HepG2 (cell line): ENCODE data around the gene CD19. TPM values are rescaled to one million over a fixed set of nuclear protein-coding genes. Genes with fewer than 3 reads are reported as not detected.

Experiments used
- CCDC6 ChIP-seq: sonication (generic); formaldehyde crosslinking; IDR thresholded peaks from 2 replicates; pipeline ENCODE4 v1.8.1; 2022; ENCODE audit warnings: mild to moderate bottlenecking, missing genetic modification reagents, moderate library complexity
- ERF ChIP-seq: IDR thresholded peaks from 2 replicates; pipeline ENCODE4 v1.6.1; 2018; ENCODE audit warnings: missing biosample characterization, missing genetic modification reagents
- FLYWCH1 ChIP-seq: sonication (generic); formaldehyde crosslinking; IDR thresholded peaks from 2 replicates; pipeline ENCODE4 v1.8.1; 2023; ENCODE audit warnings: mild to moderate bottlenecking, missing genetic modification reagents
- FOXP1 ChIP-seq, 2 experiments: fragments of 450-650 bp in 1 of 2; IDR thresholded peaks; 2 replicates each; pipeline ENCODE4 v1.6.1; 2017 to 2018; ENCODE audit warnings: antibody characterized with exemption in 1 of 2
- GATAD1 ChIP-seq: IDR thresholded peaks from 2 replicates; pipeline ENCODE4 v1.6.1; 2016; ENCODE audit warnings: missing genetic modification reagents, missing compliant biosample characterization
- GATAD2A ChIP-seq: IDR thresholded peaks from 2 replicates; pipeline ENCODE4 v1.6.1; 2016
- HDAC2 ChIP-seq: sonication (generic); formaldehyde crosslinking; IDR thresholded peaks from 2 replicates; pipeline ENCODE4 v1.4.0; 2020; ENCODE audit warnings: missing genetic modification reagents
- HDAC6 ChIP-seq: fragments of 200-600 bp; sonication (generic); IDR thresholded peaks from 2 replicates; pipeline ENCODE4 v1.7.0; 2017; ENCODE audit warnings: mild to moderate bottlenecking, antibody characterized with exemption, low read length, low read depth
- HNRNPLL ChIP-seq: fragments of 200-400 bp; formaldehyde crosslinking; IDR thresholded peaks from 2 replicates; pipeline ENCODE4 v1.6.1; 2017; ENCODE audit warnings: mild to moderate bottlenecking, low read depth, low read length; ENCODE audit not compliant: poor library complexity, severe bottlenecking
- HOXA5 ChIP-seq: sonication (generic); formaldehyde crosslinking; IDR thresholded peaks from 2 replicates; pipeline ENCODE4 v1.4.0; 2020; ENCODE audit warnings: missing genetic modification reagents
- NFAT5 ChIP-seq: sonication (generic); formaldehyde crosslinking; IDR thresholded peaks from 2 replicates; pipeline ENCODE4 v1.4.0; 2020; ENCODE audit warnings: missing genetic modification reagents
- PCBP1 ChIP-seq: fragments of 200-400 bp; formaldehyde crosslinking; IDR thresholded peaks from 2 replicates; pipeline ENCODE4 v1.6.1; 2017; ENCODE audit warnings: mild to moderate bottlenecking, low read depth, low read length, borderline replicate concordance
- RFXAP ChIP-seq: sonication (generic); formaldehyde crosslinking; IDR thresholded peaks from 2 replicates; pipeline ENCODE4 v1.4.0; 2020; ENCODE audit warnings: missing genetic modification reagents, borderline replicate concordance
- SRSF4 ChIP-seq: fragments of 200-400 bp; formaldehyde crosslinking; IDR thresholded peaks from one replicate; pipeline ENCODE4 v1.6.1; 2018; ENCODE audit warnings: mild to moderate bottlenecking, low read depth, low read length, moderate library complexity; ENCODE audit not compliant: poor library complexity, severe bottlenecking
- ZBTB20 ChIP-seq: sonication (generic); formaldehyde crosslinking; IDR thresholded peaks from 2 replicates; pipeline ENCODE4 v1.8.1; 2023; ENCODE audit warnings: missing genetic modification reagents, low read depth, mild to moderate bottlenecking, borderline replicate concordance
- ZBTB7A ChIP-seq: sonication (generic); formaldehyde crosslinking; IDR thresholded peaks from 2 replicates; pipeline ENCODE4 v1.8.0; 2022; ENCODE audit warnings: mild to moderate bottlenecking, missing genetic modification reagents
- ZNF354B ChIP-seq: sonication (generic); formaldehyde crosslinking; IDR thresholded peaks from 2 replicates; pipeline ENCODE4 v1.8.0; 2022; ENCODE audit warnings: mild to moderate bottlenecking, missing genetic modification reagents
- ZNF496 ChIP-seq: sonication (generic); formaldehyde crosslinking; IDR thresholded peaks from 2 replicates; pipeline ENCODE4 v1.8.1; 2023; ENCODE audit warnings: mild to moderate bottlenecking, moderate library complexity, missing genetic modification reagents; ENCODE audit not compliant: insufficient replicate concordance
- ZNF543 ChIP-seq: sonication (generic); formaldehyde crosslinking; IDR thresholded peaks from 2 replicates; pipeline ENCODE4 v1.4.0; 2020; ENCODE audit warnings: mild to moderate bottlenecking, missing genetic modification reagents
- ZNF550 ChIP-seq: sonication (generic); formaldehyde crosslinking; IDR thresholded peaks from 2 replicates; pipeline ENCODE4 v1.4.0; 2020; ENCODE audit warnings: mild to moderate bottlenecking, missing genetic modification reagents, borderline replicate concordance
- ZNF607 ChIP-seq: sonication (generic); formaldehyde crosslinking; IDR thresholded peaks from 2 replicates; pipeline ENCODE4 v1.5.1; 2020; ENCODE audit warnings: missing genetic modification reagents, mild to moderate bottlenecking, borderline replicate concordance
- ZNF670 ChIP-seq: sonication (generic); formaldehyde crosslinking; IDR thresholded peaks from 2 replicates; pipeline ENCODE4 v1.8.0; 2022; ENCODE audit warnings: mild to moderate bottlenecking, missing genetic modification reagents, borderline replicate concordance
- ZNF749 ChIP-seq: sonication (generic); formaldehyde crosslinking; IDR thresholded peaks from 2 replicates; pipeline ENCODE4 v1.8.0; 2022; ENCODE audit warnings: mild to moderate bottlenecking, missing genetic modification reagents, moderate library complexity, borderline replicate concordance
- ZNF772 ChIP-seq: sonication (generic); formaldehyde crosslinking; IDR thresholded peaks from 2 replicates; pipeline ENCODE4 v1.5.0; 2020; ENCODE audit warnings: mild to moderate bottlenecking, missing genetic modification reagents
- polyA plus RNA-seq, 8 experiments: library from polyadenylated mRNA; depleted of rRNA in 3 of 8; stranded (reverse) in 7 of 8; unstranded in 1 of 8; fragments of >200 nt; fragmentation: Illumina TruSeq in 4 of 8; extraction: Trizol in 4 of 8; gene quantifications; 2 replicates each; pipeline versions ENCODE4 v1.2.1 to v1.2.3, GENCODE V29; 2011 to 2016; ENCODE audit warnings: low read depth in 4 of 8, missing spikeins in 1 of 8, mixed read lengths in 1 of 8; ENCODE audit not compliant: insufficient read depth in 1 of 8
- total RNA-seq, 5 experiments: library from RNA; depleted of rRNA; stranded (reverse); fragments of >200 nt; fragmentation: Illumina TruSeq; extraction: Trizol; gene quantifications; 2 replicates each; pipeline ENCODE4 v1.2.3, GENCODE V29; 2016; ENCODE audit warnings: low read depth in 1 of 5
- TF ChIP-seq, protein P1 (sequence below): sonication (generic); formaldehyde crosslinking; IDR thresholded peaks from 2 replicates; pipeline ENCODE4 v1.8.1; 2023; ENCODE audit warnings: mild to moderate bottlenecking, moderate library complexity, missing genetic modification reagents

CD19 gene
- total and polyA plus RNA-seq, 2 of the 13 experiments (the other 11 are each of a cell fraction or from before 2014, with no cell fraction given) = 0.55 to 1.1 TPM

DNA sequence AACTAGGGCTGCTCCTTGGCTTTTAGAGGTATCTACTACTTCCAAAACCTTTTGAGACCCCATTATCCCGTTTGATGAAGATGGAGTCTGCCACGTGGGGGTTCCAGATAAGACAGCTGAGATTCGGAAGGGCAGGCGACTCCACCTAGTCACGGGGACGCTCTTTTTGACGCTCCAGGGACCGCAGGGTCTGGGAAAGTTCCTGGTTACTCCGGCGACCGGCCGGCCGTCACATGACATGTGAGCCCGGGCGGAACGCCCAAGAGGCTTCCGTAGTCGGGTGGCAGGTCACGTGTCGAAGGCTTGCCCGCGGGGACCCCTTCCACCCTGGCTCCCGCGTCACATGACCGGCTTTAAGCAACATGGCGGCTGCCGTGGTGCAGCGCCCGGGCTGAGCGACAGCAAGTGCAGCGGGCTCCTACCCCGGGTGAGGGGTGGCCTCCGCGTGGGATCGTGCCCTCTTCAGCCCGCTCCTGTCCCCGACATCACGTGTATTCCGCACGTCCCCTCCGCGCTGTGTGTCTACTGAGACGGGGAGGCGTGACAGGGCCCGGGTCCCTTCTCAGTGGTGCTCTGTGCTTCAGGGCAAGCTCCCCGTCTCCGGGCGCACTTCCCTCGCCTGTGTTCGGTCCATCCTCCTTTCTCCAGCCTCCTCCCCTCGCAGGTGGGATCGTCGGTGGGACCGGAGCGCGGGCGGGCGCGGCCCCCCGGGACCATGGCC, 42.8 kb downstream of the CD19 start, which contains the start of gene SPNS1 (continued):
- TF ChIP-seq SRSF4 (no peak), FOXP1 (IDR thresholded peaks at IDR 0.05) (no peak), FOXP1 (CRISPR knock-in tag; IDR thresholded peaks at IDR 0.05) (no peak), ZNF772 (peak; percentile 93; the same call in 1 of the 2 replicates), ZNF749 (peak; percentile 98), ZNF550 (CRISPR knock-in tag) (peak; percentile 81), CCDC6 (CRISPR knock-in tag) (no peak; the same call in 1 of the 2 replicates), ERF (CRISPR knock-in tag) (peak; percentile 95), PCBP1 (no peak; the same call in none of the 2 replicates), ZNF496 (no peak), ZBTB20 (CRISPR knock-in tag) (peak; percentile 39), RFXAP (CRISPR knock-in tag) (peak; percentile 95), FLYWCH1 (CRISPR knock-in tag) (peak; percentile 22; the same call in 1 of the 2 replicates), ZNF607 (CRISPR knock-in tag) (peak; percentile 98), ZBTB7A (peak; percentile 78; the same call in 1 of the 2 replicates), ZNF354B (CRISPR knock-in tag) (no peak), ZNF670 (CRISPR knock-in tag) (peak; percentile 93), GATAD2A (CRISPR knock-in tag) (peak; percentile 79), ZNF543 (CRISPR knock-in tag) (peak; percentile 74), HDAC6 (no peak), HDAC2 (CRISPR knock-in tag) (peak; percentile 99), HNRNPLL (peak; percentile 57), HOXA5 (CRISPR knock-in tag) (peak; percentile 97), NFAT5 (CRISPR knock-in tag) (no peak; the same call in 1 of the 2 replicates), GATAD1 (CRISPR knock-in tag) (peak; percentile 100)
- TF ChIP-seq, protein P1, sequence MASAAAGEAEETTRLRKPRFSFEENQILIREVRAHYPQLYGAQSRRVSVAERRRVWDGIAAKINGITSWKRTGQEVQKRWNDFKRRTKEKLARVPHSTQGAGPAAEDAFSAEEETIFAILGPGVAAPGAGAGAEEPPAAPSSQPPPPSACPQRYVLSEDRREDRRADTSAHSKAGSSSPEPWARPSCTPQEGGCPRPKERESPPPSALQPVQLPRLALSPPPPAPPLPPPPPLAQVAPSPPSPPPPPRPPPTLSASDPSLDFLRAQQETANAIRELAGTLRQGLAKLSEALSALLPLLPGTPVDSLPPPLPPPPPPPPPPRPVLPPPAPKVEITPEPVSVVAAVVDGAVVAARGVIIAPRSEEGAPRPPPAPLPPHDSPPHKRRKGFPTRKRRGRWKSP (CRISPR knock-in tag) = peak; percentile 82; the same call in 1 of the 2 replicates
